ENCODE results near the gene NUDT19.
"Not testable (repeated sequence)": the region's sequence is repeated elsewhere in the genome, so short reads cannot be mapped to it uniquely, and the experiment has no call there.

NUDT19 gene

DNA sequence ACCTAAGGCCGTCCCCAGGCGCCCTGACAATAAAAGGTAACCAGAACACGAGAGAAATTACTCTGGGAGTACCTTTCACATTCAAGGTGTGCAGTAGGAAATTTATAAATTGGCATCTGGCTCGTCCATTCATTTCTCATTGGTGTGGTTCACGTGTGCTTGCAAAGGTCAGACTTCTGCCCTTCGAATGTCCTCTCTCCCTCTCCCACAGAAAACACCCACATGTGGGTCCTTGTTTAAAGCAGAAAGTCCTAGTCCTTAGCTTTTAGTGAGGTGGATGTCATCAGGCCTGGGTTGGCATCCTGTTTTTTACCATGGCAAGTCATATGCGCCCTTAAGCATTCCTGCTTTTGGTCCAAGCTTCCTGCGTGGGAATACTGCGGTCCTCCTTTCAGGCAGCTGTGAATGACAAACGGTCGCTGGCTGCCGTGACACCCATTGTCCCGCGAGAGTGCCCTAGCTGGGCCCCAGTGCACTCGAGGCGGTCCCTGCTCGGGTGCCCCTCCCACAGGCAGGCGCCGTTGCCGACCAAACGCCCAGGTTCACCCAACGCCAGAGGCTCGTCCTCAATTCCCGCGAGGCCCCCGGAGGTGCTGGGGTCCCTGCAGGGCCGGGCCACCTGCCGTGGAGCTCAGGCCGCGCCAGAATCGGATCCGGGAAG, at the start of gene NUDT19:
NUDT19 (plus strand) TSS at position 531 of the 661 bp plus-strand sequence. CDS start 140 bp downstream, outside the sequence.
- DNase-seq: peak; percentile 89

- DNase-seq: no peak
Observed at GRCh38 chr19:32642771-32643170, 48.9 kb upstream of the NUDT19 start.

DNA sequence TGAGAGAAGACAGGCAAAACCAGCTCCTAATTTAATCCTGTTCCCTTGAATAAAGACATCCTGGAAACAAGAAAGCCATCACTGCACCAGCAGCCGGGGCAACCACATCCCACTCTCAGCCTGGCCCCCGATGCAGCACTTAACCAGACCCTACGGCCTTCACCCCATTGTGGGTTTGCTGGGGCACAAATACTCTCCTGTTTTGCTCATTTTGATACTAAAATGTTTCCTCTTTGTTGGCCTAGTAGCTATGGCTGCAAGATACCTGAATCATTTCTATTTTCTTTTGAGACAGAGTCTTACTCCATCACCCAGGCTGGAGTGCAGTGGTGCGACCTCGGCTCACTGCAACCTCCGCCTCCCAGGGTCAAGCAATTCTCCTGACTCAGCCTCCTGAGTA, 45.1 kb upstream of the NUDT19 start:
- DNase-seq: no peak

GRCh38 chr19:32647361-32647760, 44.3 kb upstream of the NUDT19 start:
- no peak for DNase-seq

GRCh38 chr19:32649751-32650150, 41.9 kb upstream of the NUDT19 start:
- no peak for DNase-seq

- no peak for DNase-seq
Observed at GRCh38 chr19:32650671-32651070, 41.0 kb upstream of the NUDT19 start.

DNA sequence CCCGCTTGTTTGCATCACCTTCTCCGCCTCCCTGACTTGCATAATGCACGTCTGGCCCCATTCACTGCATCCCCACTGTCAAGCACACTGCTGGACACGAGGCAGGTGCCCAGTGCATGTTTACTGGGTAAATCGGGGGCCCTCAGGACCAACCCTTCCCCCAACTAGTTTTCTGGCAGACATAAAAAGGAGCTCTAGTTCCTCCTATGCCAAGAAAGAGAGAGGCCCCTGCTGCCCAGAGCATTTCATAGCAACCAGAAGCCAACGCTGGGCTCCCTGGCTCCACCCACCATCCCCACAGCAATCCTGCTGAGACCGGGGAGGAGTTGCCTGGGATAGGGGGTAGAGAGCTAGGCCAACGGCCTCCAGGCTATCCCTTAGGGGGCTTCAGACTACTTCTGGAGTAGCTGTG, 39.9 kb upstream of the NUDT19 start:
- no peak for DNase-seq

DNA sequence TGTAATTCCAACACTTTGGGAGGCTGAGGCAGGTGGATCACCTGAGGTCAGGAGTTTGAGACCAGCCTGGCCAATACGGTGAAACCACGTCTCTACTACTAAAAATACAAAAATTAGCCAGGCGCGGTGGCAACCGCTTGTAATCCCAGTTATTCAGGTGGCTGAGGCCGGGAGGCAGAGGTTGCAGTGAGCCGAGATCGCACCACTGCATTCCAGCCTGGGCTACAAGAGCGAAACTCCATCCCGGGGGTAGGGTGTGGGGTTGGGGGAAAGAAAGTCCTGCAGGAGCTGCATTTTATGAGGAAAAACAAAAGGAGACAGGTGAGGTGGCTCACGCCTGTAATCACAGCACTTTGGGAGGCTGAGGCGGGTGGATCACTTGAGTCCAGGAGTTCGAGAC, 39.3 kb upstream of the NUDT19 start:
- not testable (repeated sequence) for DNase-seq

GRCh38 chr19:32652894-32653598, 38.6 kb upstream of the NUDT19 start:
- DNase-seq: peak; percentile 54

GRCh38 chr19:32653599-32653915, 38.1 kb upstream of the NUDT19 start:
- DNase-seq: no peak

- not testable (repeated sequence) for DNase-seq
Observed at GRCh38 chr19:32656379-32656778, 35.2 kb upstream of the NUDT19 start.

GRCh38 chr19:32658075-32658474, 33.5 kb upstream of the NUDT19 start:
- DNase-seq: no peak

GRCh38 chr19:32658527-32658926, 33.1 kb upstream of the NUDT19 start:
- DNase-seq: no peak

DNA sequence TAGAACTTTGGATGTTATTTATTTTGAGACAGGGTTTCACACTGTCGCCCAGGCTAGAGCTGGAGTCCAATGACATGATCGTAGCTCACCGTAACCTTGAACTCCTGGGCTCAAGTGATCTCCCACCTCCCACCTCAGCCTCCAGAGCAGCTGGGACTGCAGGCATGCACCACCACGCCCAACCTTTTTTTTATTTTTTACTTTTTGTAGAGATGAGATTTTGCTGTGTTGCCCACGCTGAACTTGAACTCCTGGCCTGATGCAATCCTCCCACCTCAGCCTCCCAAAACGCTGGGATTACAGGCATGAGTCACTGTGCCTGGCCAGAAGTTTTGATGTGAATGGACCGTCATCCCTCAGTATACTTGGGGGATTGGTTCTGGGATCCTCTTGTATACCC, 30.3 kb upstream of the NUDT19 start:
- no peak for DNase-seq

GRCh38 chr19:32662186-32662585, 29.4 kb upstream of the NUDT19 start:
- DNase-seq: peak; percentile 35

DNA sequence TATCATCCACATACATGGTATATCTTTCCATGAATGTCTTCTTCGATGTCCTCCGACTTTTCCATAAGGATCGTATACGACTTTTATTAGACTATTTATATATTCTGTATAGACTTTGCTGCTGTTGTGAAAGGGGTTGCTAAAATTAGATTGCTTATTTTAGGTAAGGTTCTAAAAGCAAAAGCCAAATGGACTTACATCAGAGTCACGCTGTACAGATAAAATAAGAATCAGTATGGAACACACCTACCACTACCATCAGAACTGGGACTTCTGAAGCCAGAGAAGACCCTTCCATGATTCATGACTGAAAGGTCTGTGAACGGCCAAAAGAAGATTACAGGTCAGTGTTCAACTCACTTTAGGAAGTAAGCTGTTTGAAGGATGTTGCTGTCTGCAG, 25.5 kb upstream of the NUDT19 start:
- DNase-seq: no peak

GRCh38 chr19:32669310-32669709, 22.3 kb upstream of the NUDT19 start:
- DNase-seq: no peak

DNA sequence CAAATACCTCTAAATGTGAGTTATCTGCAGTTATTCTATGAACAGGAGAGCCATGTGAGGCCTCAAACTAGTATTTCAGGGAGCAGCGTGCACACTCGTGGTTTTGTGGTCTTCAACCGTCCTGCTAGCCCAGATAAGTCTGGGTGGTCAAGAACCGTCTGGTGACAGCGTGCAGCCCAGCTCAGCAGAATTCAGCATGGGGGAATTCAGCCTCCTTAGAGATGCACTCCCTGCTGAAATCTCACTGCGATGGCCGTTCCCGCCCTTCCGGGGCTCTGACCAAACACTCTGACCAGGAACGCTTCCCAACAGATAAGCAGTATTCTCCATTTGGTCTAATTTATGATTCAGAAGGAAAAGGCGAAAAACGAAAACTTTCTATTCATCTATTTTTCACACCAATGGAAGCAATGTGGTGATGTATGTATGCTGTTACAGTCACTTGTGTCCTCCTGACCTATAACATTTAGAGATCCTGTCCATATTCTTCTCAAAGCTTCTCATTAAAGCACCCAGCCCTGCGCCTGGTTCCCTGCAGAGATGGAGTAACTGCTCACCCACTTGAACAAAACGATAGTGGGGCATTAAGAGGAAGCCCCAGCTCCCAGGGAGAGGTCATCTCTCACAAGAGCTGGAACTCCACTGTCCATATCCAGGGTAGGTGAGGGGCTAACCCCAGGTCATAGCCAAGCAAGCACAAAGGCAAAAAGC, 19.6 kb upstream of the NUDT19 start:
- no peak for DNase-seq

DNA sequence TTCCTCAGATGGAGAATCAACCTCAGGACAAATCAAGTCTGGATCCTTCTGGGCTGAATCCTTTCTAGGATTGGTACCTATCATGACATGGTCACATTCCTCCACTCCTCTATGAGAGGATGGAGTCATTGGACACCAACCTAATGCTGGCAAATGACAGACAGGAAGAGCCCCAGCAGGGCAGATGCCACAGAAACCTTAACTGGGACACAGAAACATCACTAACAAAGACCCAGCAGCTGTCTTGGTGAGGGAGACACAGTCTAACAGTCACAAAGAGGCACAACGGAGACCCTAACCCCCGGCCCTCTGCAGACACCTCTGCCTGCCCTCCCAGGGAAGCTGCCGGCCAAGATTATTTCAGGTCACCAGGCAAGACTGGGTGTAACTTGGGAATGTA, 18.8 kb upstream of the NUDT19 start:
- DNase-seq: no peak

- DNase-seq: no peak
Observed at GRCh38 chr19:32673573-32673972, 18.0 kb upstream of the NUDT19 start.

DNA sequence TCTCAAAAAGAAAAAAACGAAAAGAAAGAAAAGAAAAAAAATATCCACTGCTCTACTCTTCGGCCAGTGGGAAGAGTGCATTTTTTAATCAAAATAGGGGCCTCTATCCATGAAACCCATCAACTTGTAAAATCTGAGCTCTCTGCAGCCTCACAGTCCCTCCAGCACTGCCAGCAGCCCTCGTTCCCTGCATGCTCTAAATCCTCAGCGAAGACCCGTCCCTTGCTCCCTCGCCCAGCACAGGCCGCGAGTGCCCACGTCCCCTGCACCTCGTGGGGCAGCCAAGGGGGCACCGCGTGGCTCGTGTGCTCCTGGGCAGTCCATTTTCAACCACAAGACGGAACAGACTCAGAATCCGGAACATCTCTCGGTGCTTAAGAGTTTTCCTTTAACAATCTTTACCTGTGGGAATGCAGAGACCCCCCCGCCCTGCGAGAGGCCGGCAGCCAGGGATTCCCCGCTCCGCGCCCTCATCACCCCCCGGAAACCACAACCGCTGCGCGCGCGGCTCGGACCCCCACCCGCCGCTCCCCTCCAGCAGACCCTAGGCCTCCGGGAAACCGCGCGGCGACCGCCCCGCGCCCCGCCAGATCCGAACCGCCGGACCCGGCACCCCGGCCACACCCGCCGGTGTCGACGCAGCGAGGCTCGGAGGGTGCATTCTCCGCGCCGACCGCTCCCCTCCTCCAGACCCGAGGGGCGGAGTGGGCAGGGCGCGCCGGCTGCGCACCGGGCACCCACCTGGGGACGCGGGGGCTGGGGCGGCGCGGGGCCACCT, 17.3 kb upstream of the NUDT19 start:
- DNase-seq: no peak

DNA sequence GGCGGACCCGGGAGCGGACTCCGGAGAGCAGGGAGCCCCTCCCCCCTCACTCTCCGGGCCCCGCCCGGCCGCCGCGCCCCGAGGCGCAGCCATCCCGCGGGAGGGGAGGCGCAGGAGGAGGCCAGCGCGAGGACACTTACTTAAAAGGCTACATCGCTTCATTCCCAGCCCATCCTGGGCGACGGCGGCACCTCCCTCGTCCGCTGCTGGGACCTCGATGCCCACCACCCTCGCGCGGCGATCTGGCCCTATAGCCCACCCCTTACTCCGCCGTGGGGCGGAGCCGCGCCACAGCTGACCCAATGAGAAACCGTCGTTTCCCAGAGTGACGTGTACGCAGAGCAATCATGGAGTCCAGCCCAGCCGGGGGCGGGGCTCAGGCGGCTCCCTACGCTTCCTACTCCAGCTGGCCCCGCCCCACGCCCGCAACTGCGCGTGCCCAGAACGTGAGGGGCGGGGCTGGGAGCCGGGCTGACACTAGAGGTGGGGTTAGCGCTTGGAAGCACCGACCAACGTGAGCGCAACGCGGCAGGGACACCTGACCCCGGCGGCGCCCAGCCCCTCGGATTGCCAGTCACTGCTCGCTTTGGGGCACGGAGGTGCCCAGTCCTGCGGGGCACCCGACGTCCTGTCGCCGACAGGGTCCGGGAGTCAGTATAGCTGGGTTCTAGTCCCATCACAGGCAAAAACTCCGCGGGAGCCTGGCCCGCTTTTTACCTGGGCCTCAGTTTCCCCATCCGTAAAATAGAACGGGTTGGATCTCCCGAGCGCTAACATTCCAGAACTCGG, 16.5 kb upstream of the NUDT19 start, which contains the start of gene ANKRD27:
ANKRD27 (minus strand) TSS at position 250 of the 789 bp plus-strand sequence. CDS start 16,165 bp downstream, outside the sequence.
- peak; percentile 98 for DNase-seq
